Ectodermal cell (in vitro differentiated cells): ENCODE measurements around the gene OR2A1. TPM values are rescaled to one million over a fixed set of nuclear protein-coding genes. Genes with fewer than 3 reads are reported as not detected.
"Not testable (repeated sequence)": the region's sequence is repeated elsewhere in the genome, so short reads cannot be mapped to it uniquely, and the experiment has no call there.

Experiments
- H3K27ac ChIP-seq: 2 replicates; pipeline ENCODE4 v1.7.0; 2013; ENCODE audit warnings: mild to moderate bottlenecking, low read depth, low read length; ENCODE audit not compliant: insufficient read depth, poor library complexity, severe bottlenecking
- H3K27me3 ChIP-seq: 2 replicates; pipeline ENCODE4 v1.7.0; 2013; ENCODE audit warnings: mild to moderate bottlenecking, low read length; ENCODE audit not compliant: insufficient read depth, control insufficient read depth, poor library complexity, severe bottlenecking
- H3K36me3 ChIP-seq: one replicate; pipeline ENCODE4 v1.7.0; 2013; ENCODE audit warnings: low read length; ENCODE audit not compliant: control insufficient read depth, insufficient read depth
- H3K4me1 ChIP-seq: one replicate; pipeline ENCODE4 v1.7.0; 2013; ENCODE audit warnings: low read length; ENCODE audit not compliant: control insufficient read depth, insufficient read depth
- H3K4me3 ChIP-seq: 2 replicates; pipeline ENCODE4 v1.7.0; 2013; ENCODE audit warnings: low read depth, low read length, control low read depth; ENCODE audit not compliant: insufficient read depth
- H3K9me3 ChIP-seq: 2 replicates; pipeline ENCODE4 v1.7.0; 2013; ENCODE audit warnings: mild to moderate bottlenecking, low read length, moderate library complexity; ENCODE audit not compliant: control insufficient read depth
- WGBS, 2 experiments: methylation state at CpG; one replicate each; pipeline ENCODE4 v1.1.7; 2013; ENCODE audit warnings: missing lambda C conversion rate in 2 of 2; 5-methylcytosine and 5-hydroxymethylcytosine counted together
- polyA plus RNA-seq, 4 experiments: library from polyadenylated mRNA; stranded (reverse); fragments of 50-300 nt; gene quantifications; one replicate each; pipeline ENCODE4 v1.2.3, GENCODE V29; 2013

The OR2A1 gene
- not detected for polyA plus RNA-seq (2013, experiment 1 of 4)
- 0.04 TPM for polyA plus RNA-seq (2013, experiment 2 of 4)
- polyA plus RNA-seq (2013, experiment 3 of 4) = not detected
- 0.08 TPM for polyA plus RNA-seq (2013, experiment 4 of 4)

DNA sequence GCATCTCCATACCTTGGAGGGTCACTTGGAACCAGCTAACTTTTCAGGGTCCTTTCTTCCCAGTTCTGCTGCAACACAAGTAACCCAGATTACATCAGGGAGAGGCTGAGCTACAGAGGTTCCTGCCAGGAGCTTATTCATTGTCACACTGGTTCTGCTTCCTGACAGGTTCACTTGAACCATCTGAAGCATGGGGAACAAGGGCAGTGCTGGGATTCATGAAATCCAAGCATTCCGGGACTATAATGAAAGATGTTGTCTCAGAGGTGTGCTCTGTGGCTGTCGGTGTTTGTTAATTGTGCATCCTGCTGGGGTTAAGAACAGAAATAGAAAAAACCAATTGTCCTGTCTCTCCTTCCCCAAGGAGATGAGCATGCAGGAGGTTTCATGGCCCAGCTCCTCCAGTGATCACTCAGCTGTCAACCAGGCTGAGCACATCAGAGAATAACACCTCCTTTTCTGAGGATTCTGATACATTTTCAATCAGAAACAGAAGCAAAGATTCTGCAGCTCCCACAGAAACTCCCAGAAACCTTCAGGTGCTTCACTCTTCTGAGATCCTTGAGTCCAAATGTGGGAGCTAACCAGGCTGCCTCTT is at the start of gene OR2A1:
OR2A1 (plus strand) TSS at position 548 of the 598 bp plus-strand sequence. CDS start 5,706 bp downstream, outside the sequence.
- H3K4me1 ChIP-seq, H3K36me3 ChIP-seq, H3K9me3 ChIP-seq, H3K27me3 ChIP-seq, H3K27ac ChIP-seq, H3K4me3 ChIP-seq: not testable (repeated sequence)
- 50% methylated on average over 1 of the region's 2 CpGs; no CpG with 5 or more reads in 1 of the 2 experiments for WGBS, 2 experiments

DNA sequence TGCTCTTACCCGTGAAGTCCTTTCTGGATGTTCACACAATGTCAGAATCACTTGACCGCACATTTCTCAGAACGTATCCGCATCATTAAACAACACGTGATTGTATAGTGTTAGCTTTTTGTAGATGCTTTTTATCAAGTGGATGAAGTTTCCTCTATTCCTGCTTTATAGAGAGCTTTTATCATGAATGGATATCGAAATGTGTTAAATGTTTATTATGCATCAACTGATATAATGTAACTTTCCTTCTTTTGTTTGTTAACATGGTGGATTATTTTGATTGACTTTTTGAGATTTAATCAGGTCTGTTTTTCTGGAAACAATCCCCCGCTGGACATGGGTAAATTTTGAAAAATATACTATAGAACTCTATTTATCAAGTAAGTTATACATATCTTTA is 47.5 kb upstream of the OR2A1 start, which contains the start of gene OR2A7:
OR2A7 (minus strand) TSS at position 101 of the 400 bp plus-strand sequence. CDS start 5,164 bp downstream, outside the sequence.
- whole genome bisulfite sequencing, 2 experiments = 94 to 98% methylated on average over 4 to 5 of the region's 7 CpGs
- not testable (repeated sequence) for H3K27ac ChIP-seq, H3K36me3 ChIP-seq, H3K9me3 ChIP-seq, H3K27me3 ChIP-seq, H3K4me1 ChIP-seq, H3K4me3 ChIP-seq

GRCh38 chr7:144269188-144269587 is 43.0 kb upstream of the OR2A1 start, which contains the start of gene CTAGE8:
Gene CTAGE8 (minus strand): TSS chr7:144269288. CDS start chr7:144269250, 38 bp downstream.
- WGBS, 2 experiments = no CpG with 5 or more reads among the region's 19 CpGs
- H3K27ac ChIP-seq, H3K4me3 ChIP-seq, H3K36me3 ChIP-seq, H3K9me3 ChIP-seq, H3K27me3 ChIP-seq, H3K4me1 ChIP-seq: not testable (repeated sequence)

- not testable (repeated sequence) for H3K27ac ChIP-seq, H3K27me3 ChIP-seq
- 91 to 97% methylated on average over 3 of the region's 6 CpGs for WGBS, 2 experiments
These were observed 36.9 kb upstream of the OR2A1 start for GRCh38 chr7:144275281-144275680.

DNA sequence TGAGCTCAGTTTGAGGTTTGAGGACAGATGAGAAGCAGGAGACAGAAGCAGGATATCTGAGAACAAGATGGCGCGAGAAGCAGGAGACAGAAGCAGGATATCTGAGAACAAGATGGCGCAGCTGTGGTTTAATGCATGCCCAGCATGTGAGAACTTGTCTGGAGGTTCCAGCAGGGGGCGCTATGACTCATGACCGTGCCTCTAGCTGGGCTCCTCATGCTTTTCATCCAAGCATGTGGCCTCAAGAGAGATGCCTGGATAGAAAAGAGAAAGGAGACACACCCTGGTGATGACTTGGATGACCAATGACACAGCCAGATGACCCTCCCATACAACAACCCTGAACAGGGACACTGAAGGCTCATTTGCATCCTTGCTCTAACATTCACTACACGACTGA is 32.2 kb upstream of the OR2A1 start:
- not testable (repeated sequence) for H3K27ac ChIP-seq, H3K4me3 ChIP-seq, H3K4me1 ChIP-seq, H3K27me3 ChIP-seq, H3K36me3 ChIP-seq, H3K9me3 ChIP-seq
- WGBS, 2 experiments = 91 to 94% methylated on average over 2 of the region's 6 CpGs

More at GRCh38 chr7:144275281-144275680, 36.9 kb upstream of the OR2A1 start:
- not testable (repeated sequence) for H3K4me3 ChIP-seq, H3K36me3 ChIP-seq, H3K9me3 ChIP-seq, H3K4me1 ChIP-seq

GRCh38 chr7:144281981-144282380 is 30.2 kb upstream of the OR2A1 start:
- WGBS, 2 experiments = no CpG with 5 or more reads among the region's 8 CpGs
- H3K9me3 ChIP-seq, H3K4me1 ChIP-seq, H3K27ac ChIP-seq, H3K4me3 ChIP-seq, H3K27me3 ChIP-seq, H3K36me3 ChIP-seq: not testable (repeated sequence)

DNA sequence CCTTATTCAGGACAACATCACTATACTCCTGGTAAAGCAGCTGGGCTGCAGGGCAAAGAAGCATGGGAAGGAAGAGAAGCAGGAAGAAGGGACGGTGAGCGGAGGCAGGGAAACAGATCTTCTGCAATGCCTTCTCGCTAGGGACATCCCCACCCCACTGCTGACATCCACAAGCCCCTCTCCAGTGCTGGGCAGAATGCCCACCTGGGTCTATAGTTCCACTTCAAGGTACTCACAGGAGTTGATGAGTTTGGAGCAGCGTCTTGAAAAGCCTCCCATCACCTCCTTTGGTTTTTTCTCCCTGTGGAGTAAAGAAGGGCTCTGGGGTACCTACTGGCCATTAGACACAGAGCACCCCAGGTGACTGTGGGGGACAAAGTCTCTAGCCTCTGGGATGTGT is 29.7 kb upstream of the OR2A1 start:
- not testable (repeated sequence) for H3K36me3 ChIP-seq, H3K4me1 ChIP-seq, H3K27me3 ChIP-seq, H3K9me3 ChIP-seq, H3K27ac ChIP-seq, H3K4me3 ChIP-seq
- 91 to 100% methylated on average over 1 of the region's 4 CpGs for WGBS, 2 experiments

DNA sequence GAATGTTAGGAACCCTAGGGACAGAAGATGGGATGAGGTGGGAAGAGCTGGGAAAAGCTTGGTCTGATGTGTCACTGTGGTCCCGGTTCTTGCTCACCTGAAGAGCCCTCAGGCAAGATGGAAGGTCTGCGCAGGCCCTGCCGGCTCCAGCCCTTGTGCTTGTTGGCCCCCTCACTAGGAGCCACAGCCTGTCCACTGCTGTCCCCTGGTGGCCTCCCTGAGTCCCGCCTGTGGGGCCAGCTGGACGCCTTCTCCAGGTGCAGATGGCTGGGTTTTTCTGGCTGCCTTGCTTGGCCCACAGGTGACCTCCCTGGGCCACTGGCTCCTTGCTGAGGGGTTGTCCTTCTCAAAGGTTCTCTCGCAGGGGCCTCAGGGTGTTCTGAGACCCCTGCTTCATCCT is 28.5 kb upstream of the OR2A1 start:
- H3K9me3 ChIP-seq, H3K36me3 ChIP-seq, H3K4me1 ChIP-seq, H3K27me3 ChIP-seq, H3K4me3 ChIP-seq, H3K27ac ChIP-seq: not testable (repeated sequence)
- no CpG with 5 or more reads among the region's 6 CpGs for WGBS, 2 experiments

DNA sequence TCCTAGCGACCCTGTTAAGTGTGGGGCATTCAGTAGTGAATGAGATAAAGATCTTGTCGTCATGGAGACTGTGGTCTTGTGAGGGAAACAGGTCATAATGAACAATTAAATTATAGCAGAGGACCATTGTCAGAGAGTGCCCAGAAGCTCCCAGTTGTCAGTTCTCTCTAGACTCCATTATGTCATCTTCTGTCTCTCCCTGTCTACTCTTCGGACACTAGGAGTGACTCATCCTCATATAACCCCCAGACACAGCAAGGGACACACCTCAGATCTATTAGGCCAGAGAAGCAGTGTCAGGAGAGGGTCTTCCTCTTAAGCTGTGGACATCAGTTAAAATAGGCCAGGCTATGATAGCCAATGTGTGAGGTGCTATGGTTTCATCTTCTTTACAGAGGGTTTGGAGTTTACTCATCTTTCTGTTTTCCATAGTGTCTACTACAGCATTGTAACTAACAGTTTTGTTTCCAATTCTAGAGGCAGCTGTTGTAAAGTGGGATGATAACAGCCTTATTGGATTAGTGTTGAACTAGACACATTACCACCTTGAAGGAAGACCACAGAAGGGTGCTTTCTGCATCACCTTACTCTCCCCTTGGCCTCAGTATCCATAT is 24.9 kb upstream of the OR2A1 start:
- not testable (repeated sequence) for H3K27ac ChIP-seq, H3K27me3 ChIP-seq, H3K4me3 ChIP-seq, H3K4me1 ChIP-seq, H3K36me3 ChIP-seq, H3K9me3 ChIP-seq
- no CpG with 5 or more reads among the region's 3 CpGs for WGBS, 2 experiments

GRCh38 chr7:144291607-144292006 is 20.6 kb upstream of the OR2A1 start:
- H3K36me3 ChIP-seq, H3K27me3 ChIP-seq, H3K4me1 ChIP-seq, H3K27ac ChIP-seq, H3K9me3 ChIP-seq, H3K4me3 ChIP-seq: not testable (repeated sequence)
- 81 to 92% methylated on average over 2 of the region's 4 CpGs for WGBS, 2 experiments
